PC-9 (cell line): ENCODE data around the gene HOXA9.

Experiments
- EZH2 ChIP-seq: fragments of 200-600 bp; sonication (generic); IDR thresholded peaks from 2 replicates; pipeline ENCODE4 v1.8.0; 2017; ENCODE audit warnings: antibody characterized with exemption, low read depth
- TF ChIP-seq, protein P1 (sequence below): fragments of 200-600 bp; sonication (generic); conservative IDR thresholded peaks from 2 replicates; pipeline ENCODE4 v1.6.1; 2017; ENCODE audit warnings: mixed run types, antibody characterized with exemption, mild to moderate bottlenecking, moderate library complexity

DNA sequence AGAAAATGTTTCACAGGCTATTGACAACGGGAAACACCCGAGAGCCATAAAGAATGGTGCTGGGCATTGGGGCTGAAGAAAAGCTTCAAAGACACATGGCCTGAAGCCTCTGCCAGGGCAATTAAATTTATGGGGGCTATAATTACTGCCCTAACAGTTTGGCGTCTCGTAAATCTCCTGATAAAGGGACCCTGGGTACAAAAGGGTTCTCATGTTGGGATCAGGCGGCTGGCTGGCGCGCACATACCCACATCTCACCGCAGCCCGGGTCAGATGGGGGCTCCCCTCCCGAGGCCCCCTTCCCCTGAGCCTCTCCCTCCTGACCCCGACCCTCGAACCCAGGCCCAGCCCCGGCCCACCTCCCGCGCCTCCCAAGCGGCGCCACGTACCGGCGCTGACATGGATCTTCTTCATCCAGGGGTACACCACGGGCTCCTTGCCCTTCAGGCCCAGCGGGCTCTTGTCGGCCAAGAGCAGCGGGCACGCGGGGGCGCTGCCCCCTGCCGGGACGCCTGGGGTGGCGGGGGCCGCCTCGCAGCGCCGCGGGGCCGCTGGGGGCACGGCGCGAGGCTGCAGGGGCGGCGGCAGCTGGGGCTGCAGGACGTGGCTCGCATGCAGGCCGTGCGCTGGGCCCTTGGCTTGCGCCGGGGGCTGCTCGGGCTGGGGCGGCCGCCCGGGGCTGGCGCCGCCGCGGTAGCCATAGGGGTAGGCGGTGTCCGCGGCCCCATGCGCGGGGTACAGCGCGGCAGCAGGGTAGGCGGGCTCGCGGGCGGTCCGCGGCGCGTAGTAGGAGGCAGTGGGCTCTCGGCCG lies 35.4 kb downstream of the HOXA9 start:
- TF ChIP-seq, protein P1, sequence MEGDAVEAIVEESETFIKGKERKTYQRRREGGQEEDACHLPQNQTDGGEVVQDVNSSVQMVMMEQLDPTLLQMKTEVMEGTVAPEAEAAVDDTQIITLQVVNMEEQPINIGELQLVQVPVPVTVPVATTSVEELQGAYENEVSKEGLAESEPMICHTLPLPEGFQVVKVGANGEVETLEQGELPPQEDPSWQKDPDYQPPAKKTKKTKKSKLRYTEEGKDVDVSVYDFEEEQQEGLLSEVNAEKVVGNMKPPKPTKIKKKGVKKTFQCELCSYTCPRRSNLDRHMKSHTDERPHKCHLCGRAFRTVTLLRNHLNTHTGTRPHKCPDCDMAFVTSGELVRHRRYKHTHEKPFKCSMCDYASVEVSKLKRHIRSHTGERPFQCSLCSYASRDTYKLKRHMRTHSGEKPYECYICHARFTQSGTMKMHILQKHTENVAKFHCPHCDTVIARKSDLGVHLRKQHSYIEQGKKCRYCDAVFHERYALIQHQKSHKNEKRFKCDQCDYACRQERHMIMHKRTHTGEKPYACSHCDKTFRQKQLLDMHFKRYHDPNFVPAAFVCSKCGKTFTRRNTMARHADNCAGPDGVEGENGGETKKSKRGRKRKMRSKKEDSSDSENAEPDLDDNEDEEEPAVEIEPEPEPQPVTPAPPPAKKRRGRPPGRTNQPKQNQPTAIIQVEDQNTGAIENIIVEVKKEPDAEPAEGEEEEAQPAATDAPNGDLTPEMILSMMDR: no peak
- no peak for TF ChIP-seq EZH2
